Right renal pelvis (tissue), 4 donors: ENCODE results near the gene DNMBP. TPM values are rescaled to one million over a fixed set of nuclear protein-coding genes. Genes with fewer than 3 reads are reported as not detected.
"Not testable (repeated sequence)": the region's sequence is repeated elsewhere in the genome, so short reads cannot be mapped to it uniquely, and the experiment has no call there.

Experiments used
- DNase-seq, 4 donors: peaks; one replicate each; pipeline ENCODE4 v3.0.0-alpha.2; 2013; ENCODE audit warnings: low read depth in 4 of 4, low spot score in 3 of 4, missing footprints in 1 of 4
- polyA plus RNA-seq, 4 donors: library from polyadenylated mRNA; unstranded; fragments of 120-200 nt; gene quantifications; one replicate each; pipeline ENCODE4 v1.2.1, GENCODE V29; 2013; ENCODE audit not compliant: insufficient read length in 4 of 4

The DNMBP gene
- polyA plus RNA-seq, 4 donors, result 34.1 to 40.9 (median 36.2) TPM

DNA sequence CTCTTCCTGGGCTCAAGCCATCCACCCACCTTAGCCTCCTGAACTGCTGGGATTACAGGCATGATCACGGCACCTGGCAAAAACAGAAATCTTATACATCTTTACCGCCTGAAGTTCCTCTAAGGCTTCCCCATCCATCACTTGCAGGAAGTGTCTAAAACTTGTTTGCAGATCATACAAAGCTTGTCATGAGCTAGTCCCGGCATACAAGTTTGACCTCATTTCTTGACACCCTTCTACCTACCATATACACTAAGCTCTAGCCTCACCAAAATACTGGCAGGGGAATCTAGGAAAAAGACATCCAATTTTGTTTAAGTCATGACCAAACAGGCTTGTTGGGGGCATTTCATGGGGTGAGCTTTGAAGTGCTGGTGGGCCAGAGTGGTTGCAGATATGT lies 14.5 kb downstream of the DNMBP start:
- no peak for DNase-seq

DNA sequence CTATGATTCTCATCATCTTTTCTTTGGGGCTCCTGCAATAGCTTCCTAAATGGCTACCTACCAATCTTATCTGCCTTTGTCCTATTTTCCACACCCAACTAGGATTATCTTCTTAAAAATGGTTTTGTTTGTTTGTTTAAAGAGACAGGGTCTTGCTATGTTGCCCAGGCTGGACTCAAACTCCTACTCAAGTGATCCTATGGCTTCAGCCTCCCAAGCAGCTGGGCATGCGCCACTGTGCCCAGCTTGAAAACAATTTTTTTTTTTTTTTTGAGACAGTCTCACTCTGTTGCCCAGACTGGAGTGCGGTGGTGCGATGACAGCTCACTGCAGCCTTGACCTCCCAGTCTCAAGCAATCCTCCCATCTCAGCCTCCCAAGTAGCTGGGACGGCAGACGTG lies 14.9 kb downstream of the DNMBP start:
- no peak for DNase-seq

DNA sequence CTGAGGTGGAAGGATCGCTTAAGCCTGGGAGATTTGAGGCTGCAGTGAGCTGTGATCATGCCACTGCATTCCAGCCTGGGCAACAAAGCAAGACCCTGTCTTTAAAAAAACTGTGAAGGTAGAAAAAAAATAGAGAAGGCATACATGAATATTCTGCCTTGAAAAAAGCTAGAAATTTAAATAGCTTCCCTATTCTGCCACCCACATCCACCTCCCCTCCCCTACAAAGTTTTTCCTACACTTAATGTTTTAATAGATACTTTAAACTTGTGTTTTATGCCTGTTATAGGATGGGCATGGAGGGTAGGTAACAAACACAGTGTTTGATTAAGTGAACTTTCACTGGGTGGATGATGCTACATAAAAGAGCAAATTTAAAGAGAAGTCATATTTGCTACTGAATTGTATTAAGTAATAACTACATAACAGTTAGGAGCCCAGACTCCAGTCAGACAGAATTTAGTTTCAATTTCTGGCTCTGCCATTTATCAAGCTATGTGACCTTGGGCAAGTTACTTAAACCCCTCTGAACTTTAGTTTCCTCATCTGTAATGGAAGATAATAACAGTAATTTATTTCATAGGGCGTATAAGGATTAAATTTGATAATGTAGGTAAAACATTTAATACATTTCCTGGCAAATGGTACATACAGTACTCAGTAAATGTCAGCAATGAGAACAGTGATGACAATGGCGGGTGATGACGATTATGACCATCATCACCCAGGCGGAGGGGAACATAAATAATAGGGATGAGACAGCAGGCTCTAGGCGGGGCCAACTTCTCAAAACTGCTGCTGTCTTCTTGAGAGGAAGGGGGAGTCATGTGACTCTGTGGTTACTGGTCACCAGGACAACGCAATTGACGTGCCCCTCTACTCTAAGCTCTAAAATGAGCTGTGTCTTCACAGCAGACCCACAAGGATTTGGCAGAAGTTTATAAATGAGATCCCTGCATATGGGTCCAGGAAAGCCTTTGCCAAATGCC lies 15.8 kb downstream of the DNMBP start:
- no peak for DNase-seq

DNA sequence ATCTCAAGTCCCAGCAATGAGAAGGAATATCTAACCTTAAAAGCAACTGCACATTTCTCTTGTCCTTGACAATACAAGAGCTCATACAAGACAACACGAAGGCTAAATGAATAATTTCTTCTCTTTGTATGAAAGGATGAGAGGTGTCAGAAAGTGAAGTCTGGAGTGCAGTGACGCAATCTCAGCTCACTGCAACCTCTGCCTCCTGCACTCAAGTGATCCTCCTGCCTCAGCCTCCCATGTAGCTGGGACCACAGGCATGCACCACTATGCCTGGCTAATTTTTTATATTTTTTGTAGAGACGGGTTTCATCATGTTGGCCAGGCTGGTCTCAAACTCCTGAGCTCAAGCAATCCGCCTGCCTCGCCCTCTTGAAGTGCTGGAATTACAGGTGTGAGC lies 24.1 kb downstream of the DNMBP start:
- DNase-seq, result not testable (repeated sequence)

DNA sequence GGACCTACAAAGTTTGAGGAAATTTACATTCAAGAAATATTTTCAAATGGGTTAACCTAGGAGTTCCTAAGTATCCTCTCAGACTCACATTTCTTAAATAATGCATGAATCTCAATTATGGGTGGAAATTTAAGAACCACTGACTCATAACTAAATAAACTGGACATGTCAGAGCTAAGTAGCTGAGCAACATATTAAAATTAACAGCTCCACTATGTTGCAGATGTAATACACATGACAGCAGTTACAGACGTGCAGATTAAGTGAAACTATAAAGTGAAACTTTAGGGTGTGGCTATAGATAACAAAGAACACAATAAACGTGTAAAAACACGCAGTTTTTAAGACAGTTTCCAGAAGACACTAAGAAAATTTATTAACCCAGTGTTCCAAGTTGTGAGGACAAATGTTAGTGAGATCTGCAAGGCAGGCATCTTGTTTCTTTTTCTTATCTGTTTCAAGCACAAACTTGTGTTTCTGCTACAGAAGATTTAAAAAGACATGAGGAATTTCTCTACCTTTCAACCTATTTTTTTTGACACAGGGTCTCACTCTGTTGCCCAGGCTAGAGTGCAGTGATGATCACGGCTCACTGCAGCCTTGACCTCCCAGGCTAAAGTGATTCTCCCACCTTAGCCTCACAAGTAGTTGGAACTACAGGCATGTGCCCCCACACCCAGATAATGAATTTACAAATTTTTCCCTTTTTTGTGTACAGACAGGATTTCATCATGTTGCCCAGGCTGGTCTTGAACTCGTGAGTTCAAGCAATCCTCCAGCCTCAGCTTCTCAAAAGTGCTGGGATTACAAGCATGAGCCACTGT lies 25.3 kb downstream of the DNMBP start:
- no peak for DNase-seq

DNA sequence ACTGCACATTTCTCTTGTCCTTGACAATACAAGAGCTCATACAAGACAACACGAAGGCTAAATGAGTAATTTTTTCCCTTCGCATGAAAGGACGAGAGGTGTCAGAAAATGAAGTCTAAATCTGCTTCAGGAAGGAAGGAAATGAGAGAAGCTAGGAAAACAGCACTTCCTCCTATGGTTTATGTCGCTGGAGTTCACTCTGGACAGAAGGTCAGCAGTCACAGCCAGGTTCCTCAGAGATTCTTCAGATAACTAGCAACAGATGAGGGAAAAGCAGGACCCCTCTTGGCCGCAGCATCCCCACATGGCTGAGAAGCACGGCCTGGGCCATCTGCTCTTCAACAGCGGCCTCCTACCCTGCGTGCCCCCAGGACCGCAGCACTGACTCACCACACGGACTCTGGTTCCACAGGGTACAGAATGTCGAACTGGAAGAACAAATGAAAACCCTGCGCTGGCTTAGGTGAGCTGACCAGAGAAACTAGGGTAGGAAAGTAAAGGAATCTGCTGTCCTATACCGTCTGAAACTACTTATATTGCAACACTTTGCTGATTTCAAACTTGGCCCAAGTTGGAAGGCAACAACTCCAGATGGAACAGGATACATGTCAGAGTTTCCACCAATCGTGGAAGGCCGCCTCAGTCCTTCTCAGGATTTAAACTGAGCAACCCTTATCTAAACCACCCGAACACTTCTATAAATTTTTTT lies 26.3 kb downstream of the DNMBP start:
- DNase-seq, result no peak

DNA sequence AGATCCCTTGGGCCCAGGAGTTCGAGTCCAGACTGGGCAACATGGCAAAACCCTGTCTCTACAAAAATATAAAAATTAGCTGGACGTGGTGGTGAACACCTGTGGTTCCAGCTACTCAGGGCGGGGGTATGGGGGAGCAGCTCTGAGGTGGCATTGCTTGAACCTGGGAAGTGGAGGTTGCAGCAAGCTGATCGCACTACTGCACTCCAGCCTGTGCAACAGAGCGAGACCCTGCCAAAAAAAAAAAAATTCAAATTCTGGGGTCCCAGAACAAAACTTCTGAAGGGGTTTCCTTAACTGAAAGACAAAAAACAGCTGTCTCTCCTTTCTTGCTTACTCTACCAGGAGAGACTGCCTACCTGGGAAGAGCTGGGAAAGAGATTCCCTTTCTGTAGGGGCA lies 27.0 kb downstream of the DNMBP start:
- DNase-seq, result no peak

DNA sequence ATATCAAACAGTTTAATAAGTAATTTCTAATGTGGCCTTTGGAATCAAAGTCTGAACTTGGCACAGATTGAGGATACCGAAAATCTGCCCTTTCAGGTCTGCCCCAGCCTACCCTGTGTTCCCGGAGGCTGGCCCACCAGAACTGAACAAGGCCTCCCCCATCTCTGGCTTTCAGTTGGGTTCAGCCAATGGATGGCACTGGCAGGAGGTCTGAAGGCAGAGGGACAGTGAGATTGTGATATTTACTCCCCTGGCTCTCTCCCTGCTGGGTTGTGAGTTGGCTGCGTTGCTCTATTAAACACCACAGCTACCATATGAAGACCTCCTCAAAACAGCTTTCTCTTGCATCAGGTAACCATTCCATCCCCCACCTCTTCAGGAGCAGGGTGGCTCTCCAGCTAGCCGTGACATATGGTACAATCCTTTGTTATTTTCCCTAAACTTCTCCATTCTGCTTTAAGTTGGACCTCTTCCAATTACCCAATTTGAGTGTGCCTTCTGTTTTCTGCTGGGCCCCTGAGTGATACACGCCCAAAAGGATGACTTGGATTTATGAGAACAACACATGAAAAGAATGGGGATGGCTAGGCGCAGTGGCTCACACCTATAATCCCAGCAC lies 28.1 kb downstream of the DNMBP start:
- DNase-seq, result no peak

DNA sequence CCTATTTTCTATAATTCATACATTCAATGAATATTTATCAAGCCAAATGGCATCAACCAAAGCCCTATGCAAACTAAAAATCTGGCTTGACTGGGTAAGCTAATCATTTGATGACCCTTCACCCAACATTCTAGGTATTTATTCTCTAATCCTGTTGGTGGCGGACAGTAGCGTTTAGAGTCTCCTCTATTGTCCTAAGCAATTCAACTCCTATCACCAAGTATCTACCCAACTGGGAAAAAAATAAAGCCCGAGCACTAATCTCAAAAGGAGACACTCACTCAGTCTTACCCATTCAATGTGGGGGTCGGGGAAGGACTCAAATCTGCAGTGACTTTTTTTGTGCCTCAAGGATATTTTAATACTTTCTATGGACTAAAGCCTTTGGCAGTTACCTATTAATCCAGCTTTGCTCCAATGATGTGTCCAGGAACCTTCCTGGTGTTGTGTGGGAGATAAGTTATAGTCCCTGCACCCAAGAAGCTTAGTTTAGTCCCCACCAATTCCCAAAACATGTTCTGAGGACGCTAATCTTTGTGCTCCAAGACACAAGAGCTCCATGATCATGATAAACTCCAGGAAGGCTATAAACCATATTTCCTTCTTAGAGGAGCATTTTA lies 30.6 kb downstream of the DNMBP start:
- DNase-seq, result no peak

DNA sequence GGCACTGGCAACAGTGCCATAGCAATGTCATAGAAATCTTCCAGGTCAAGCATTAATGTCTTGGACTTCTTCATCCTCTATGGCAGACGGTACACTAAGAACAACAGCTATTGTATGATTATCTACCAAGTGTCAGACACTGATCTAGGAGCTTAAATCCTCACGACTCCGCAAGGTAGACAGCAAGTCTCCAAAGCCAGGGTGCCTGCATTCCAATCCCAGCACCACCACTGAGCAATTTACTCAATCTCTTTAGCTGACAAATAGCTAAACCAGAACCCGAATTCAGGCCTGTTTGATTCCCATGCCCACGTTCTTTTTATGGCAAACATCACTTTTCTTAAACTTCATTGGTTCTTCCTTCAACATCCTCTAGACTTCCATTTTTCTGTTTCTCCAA lies 31.8 kb downstream of the DNMBP start:
- no peak for DNase-seq

DNA sequence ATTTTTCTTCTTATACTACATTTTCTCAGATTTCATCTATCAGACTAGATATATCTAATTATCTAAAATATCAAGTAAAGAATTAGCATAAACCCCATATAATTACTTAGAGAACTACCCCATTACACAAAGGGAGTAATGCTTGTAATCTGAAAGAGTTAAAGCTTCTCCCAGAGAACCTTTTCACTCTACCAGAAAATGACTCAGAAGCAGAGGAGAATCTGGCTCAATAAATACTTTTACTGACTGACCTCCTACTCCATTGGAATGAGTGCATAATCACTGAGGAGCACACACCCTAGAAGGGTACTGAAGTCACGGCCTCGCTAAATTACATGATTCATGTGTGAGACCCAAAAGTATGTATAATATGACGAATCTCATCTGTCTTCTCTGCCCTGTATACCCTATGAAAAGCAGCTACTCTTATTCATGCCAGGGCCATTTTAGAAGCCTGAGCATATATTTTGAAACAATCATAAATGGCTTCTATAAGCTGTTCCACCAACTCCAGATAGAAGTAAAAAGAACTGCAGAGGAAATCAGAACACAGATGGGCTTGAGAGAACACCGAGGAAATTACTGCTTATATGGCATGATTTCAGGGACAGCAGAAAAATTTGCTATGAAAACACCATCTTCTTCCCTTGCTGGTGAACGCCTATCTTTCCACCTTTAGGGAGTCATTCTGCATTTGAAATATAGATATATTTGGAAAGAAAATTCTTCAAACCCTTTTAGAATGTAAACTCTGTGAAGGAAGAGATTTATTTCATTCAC lies 32.7 kb downstream of the DNMBP start:
- no peak for DNase-seq

DNA sequence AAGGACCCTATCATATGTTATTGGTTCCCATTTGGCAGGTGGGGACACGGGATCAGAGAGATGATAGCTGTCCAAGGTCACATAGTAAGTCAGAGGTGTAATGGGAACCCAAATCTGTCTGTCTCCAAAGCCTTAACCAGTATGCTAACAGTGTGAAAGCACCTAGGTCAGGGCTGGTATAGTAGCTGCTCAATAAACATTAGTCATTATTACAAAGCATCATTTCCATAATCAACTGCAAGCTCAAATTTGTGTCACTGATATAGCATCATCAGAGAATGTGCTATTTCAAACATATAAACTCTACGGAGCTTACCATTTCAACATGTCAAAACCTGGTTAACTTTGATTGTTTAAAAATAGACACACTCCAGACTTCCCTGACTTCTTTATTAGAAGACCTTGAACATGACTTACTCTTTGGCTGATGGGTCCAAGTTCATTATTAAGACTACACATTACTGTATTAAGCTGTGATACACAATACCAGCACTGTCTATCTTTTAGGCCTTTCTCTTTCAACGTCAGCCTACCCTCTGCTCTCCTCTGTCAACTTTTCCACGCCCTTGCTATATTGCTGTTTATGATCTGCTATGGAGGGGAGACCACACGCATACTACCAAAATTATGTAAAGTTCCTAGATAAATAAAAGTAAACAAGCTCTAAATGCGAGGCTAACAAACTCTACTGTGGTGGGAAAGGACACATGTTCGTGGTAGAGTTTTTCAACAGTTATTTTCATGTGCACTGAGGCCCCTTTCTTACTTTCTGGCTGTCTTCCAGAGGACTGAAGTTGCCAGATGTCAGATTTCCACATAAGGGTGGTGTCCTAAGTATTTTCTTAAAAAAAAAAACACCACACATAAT lies 33.6 kb downstream of the DNMBP start:
- DNase-seq, result no peak

DNA sequence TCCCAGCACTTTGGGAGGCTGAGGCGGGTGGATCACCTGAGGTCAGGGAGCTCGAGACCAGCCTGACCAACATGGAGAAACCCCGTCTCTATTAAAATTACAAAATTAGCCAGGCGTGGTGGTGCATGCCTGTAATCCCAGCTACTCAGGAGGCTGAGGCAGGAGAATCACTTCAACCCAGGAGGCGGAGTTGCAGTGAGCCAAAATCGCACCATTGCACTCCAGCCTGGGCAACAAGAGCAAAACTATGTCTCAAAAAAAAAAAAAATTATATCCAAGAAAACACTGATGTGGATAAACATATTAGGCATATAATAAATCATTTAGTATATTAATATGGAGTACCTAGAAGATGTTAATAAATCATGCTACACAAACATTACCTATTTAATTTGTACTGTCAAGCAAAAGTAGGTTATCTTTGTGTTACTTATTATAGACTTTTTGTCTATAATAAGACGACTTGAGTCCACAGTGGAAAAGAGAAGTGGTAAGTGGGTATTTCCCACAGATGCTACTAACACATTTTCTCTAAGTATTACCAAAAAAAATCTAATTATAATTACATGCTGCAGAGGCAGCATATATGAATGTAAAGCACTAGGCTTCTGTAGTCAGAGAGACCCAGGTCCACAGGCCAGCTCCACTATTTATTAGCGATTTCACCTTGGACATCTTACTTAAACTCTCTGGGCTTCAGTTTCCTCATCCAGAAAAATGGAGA lies 34.5 kb downstream of the DNMBP start:
- DNase-seq, result no peak

DNA sequence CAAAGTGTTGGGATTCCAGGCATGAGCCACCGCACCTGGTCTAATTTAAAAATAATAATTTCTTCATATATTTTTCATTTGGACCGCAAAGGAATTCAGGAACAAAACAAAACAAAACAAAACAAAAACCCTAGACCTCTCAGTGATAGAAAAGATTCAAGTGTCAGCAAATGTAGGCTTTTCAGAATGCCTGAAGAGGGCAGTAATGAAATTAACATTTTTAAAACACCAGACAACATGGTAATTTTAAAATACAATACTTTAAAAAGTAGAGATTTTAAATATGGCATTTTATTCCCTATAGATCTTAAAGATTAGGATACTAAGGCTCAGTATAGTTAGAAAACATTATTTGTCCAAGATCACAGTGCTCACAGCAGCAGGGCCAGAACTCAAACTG lies 36.6 kb downstream of the DNMBP start:
- DNase-seq, result no peak

DNA sequence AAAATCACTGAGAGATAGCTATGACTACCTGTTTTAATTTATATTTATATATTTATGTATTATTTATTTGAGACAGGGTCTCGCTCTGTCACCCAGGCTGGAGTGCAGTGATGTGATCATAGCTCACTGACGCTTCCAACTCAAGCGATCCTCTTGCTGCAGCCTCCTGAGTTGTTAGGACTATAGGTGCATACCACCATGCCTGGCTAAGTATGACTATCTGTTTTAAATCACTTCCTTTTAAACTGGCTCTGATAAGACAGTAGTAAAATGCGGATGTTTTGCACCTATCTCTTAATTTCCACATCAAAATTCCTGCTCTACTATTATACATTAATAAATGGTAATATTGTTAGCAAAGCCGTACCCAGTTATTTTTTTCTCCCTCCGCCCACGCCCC lies 41.8 kb downstream of the DNMBP start:
- DNase-seq, result no peak

DNA sequence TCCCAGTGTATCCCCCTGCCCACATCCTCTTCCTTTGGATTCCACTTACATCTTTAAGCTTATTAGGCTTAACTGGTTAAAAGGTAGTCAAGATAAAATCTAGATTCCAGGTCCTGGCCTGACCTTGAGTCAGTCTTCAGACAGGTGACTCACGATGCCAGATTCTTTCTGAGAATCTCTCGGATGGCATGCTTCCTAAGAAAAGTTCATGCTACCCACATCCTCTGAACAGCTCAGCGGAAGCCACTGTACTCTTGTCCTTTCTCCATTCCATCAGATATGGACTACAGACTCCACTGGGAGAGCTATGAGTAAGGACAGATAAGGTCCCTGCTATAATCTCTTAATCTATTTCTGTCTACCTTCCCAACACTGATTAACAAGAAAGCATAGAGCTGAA lies 43.4 kb downstream of the DNMBP start:
- DNase-seq, result no peak

DNA sequence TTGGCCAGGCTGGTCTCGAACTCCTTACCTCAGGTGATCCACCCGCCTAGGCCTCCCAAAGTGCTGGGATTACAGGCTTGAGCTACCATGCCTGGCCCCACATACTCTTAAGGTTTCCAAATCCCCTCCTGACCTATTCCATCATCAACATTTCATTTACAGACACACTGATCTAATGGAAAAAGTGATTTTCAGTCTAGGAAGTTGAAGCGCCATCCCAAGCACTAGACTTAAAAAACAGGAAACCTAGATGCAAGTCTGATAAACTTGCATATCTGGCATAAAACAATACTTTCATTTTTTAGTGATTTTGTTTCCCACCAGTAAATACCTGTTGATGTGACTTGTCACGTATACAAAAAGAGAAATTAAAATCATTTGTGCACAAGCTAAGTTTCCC lies 44.0 kb downstream of the DNMBP start:
- no peak for DNase-seq

DNA sequence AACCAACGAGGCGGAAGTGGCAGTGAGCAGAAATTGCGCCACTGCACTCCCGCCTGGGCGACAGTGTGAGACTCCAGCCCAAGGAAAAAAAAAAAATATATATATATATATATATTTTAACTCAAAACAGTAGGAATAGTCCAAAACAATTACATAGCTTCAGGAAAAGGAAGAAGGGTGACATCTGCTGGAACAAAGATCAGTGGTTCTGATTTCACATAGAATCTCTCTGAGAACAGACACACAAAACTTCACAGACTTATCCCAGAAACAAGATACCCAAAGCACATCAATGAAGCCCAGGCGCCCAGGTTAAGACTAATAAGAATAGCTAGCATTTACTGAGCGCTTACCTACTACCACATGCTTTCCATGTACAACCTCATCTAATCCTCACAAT lies 45.0 kb downstream of the DNMBP start:
- no peak for DNase-seq
